Brain microvascular endothelial cell (primary cell): Measurements from ENCODE around the gene CDS2.
"Not testable (repeated sequence)": the region's sequence is repeated elsewhere in the genome, so short reads cannot be mapped to it uniquely, and the experiment has no call there.

Experiments used
- DNase-seq: peaks from one replicate; pipeline ENCODE4 v3.0.0-alpha.2; 2020
- H3K27ac ChIP-seq: fragments of 250-450 bp; sonication (Bioruptor Pico); 2 replicates; pipeline ENCODE4 v1.5.1; 2020; ENCODE audit warnings: mild to moderate bottlenecking, moderate library complexity
- H3K27me3 ChIP-seq: fragments of 250-450 bp; sonication (Bioruptor Pico); replicated peaks from 2 replicates; pipeline ENCODE4 v1.5.1; 2020; ENCODE audit warnings: mild to moderate bottlenecking
- H3K36me3 ChIP-seq: fragments of 250-450 bp; sonication (Bioruptor Pico); replicated peaks from 2 replicates; pipeline ENCODE4 v1.5.1; 2020; ENCODE audit warnings: mild to moderate bottlenecking
- H3K4me3 ChIP-seq: 2 replicates; pipeline ENCODE4 v1.5.1; 2011; ENCODE audit warnings: low read depth, mild to moderate bottlenecking, control low read depth, low read length, moderate library complexity
- in situ Hi-C: cut with HindIII; loops from 2 replicates; pipeline ENCODE4 v1.10.0; 2017; ENCODE audit warnings: low sequenced_read_pairs, low pct_ligation_motif_present
- TF ChIP-seq, protein P1 (sequence below): IDR thresholded peaks from 2 replicates; pipeline ENCODE4 v1.5.1; 2011; ENCODE audit warnings: low read depth, mild to moderate bottlenecking, moderate library complexity, low read length, control low read depth, inconsistent platforms; ENCODE audit errors: missing control alignments

CDS2 gene

GRCh38 chr20:5096463-5096862, 30.3 kb upstream of the CDS2 start:
- in situ Hi-C loops: no loop called here
- Histone ChIP-seq H3K4me3 (no peak overlapping the region), H3K36me3 (peaks cover 21% of the 10 kb centered on the region), H3K27ac (no peak overlapping the region), H3K27me3 (no peaks in the 10 kb centered on the region)
- TF ChIP-seq, protein P1, sequence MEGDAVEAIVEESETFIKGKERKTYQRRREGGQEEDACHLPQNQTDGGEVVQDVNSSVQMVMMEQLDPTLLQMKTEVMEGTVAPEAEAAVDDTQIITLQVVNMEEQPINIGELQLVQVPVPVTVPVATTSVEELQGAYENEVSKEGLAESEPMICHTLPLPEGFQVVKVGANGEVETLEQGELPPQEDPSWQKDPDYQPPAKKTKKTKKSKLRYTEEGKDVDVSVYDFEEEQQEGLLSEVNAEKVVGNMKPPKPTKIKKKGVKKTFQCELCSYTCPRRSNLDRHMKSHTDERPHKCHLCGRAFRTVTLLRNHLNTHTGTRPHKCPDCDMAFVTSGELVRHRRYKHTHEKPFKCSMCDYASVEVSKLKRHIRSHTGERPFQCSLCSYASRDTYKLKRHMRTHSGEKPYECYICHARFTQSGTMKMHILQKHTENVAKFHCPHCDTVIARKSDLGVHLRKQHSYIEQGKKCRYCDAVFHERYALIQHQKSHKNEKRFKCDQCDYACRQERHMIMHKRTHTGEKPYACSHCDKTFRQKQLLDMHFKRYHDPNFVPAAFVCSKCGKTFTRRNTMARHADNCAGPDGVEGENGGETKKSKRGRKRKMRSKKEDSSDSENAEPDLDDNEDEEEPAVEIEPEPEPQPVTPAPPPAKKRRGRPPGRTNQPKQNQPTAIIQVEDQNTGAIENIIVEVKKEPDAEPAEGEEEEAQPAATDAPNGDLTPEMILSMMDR: no peak
- no peak for DNase-seq

- in situ Hi-C loops, H3K27me3 ChIP-seq, H3K4me3 ChIP-seq, H3K27ac ChIP-seq, DNase-seq: not testable (repeated sequence)
- peaks cover 30% of the 10 kb centered on the region for H3K36me3 ChIP-seq
Measured at GRCh38 chr20:5099009-5099408, 27.8 kb upstream of the CDS2 start.

DNA sequence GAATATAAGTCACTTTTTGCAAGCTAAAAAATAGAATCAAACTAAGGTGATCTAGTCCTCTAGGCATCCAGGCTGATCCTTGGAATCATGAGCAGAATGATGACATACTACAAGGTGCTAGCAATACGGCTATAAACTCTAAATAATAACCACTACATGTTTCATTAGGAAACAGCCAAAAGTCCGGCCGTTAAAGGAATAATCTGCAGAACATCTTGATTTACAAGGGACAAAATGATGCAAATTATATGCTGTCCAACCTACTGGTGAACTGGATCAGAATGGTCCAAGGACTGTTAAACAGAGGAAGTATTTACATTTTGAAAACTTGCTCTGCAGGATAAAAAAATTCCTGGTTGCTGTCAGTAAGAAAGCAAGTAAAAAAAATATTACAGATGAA, 26.9 kb upstream of the CDS2 start:
- DNase-seq, H3K4me3 ChIP-seq, H3K27ac ChIP-seq, H3K27me3 ChIP-seq, in situ Hi-C loops: not testable (repeated sequence)
- H3K36me3 ChIP-seq: peaks cover 39% of the 10 kb centered on the region

- peak; percentile 64 for DNase-seq
- in situ Hi-C loops: no loop called here
- no peak overlapping the region for H3K4me3 ChIP-seq
- H3K27me3 ChIP-seq: no peaks in the 10 kb centered on the region
- peaks cover 47% of the 10 kb centered on the region for H3K36me3 ChIP-seq
- no peak overlapping the region for H3K27ac ChIP-seq
- TF ChIP-seq, protein P1: peak; percentile 87
Measured at GRCh38 chr20:5100684-5101347, 26.0 kb upstream of the CDS2 start.

DNA sequence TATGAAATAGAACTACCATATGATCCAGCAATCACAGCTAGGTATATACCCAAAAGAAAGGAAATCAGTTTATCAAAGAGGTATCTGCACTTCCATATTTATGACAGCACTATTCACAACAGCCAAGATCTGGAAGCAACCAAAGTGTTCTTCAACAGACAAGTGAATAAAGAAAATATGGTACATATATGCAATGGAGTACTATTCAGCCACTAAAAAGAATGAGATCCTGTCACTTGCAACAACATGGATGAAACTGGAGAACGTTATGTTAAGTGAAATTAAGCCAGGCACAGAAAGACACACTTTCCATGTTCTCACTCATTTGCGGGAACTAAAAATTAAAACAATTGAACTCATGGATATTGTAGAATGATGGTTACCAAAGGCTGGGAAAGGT, 22.3 kb upstream of the CDS2 start:
- TF ChIP-seq, protein P1: no peak
- Histone ChIP-seq H3K4me3 (no peak overlapping the region), H3K27ac (no peak overlapping the region), H3K36me3 (peaks cover 60% of the 10 kb centered on the region), H3K27me3 (no peaks in the 10 kb centered on the region)
- in situ Hi-C loops: no loop called here
- DNase-seq: no peak

GRCh38 chr20:5109276-5109675, 17.5 kb upstream of the CDS2 start:
- peaks cover 41% of the 10 kb centered on the region for H3K36me3 ChIP-seq

DNA sequence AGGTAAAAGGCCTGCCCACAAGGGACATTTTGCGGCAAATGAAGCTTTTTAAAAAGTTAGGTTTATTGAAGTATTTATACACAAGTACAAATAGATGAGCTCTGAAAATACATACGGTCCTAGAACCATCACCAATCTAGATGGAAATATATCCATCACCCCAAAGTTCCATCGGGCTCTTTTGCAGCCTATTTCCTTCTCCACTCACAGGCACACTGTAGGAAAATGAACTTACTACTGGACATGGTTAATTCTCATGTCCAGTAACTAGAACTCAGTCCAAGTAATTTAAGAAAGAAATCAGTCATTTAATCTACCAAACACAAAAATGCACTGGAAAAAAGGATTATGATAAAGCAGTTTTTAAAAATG, 13.2 kb upstream of the CDS2 start:
- in situ Hi-C loops: no loop called here
- no peaks in the 10 kb centered on the region for H3K27me3 ChIP-seq
- H3K36me3 ChIP-seq: peaks cover 34% of the 10 kb centered on the region
- H3K27ac ChIP-seq: peak overlapping the region; percentile 77
- TF ChIP-seq, protein P1: no peak
- no peak for DNase-seq
- peak overlapping the region; percentile 99 for H3K4me3 ChIP-seq

More at GRCh38 chr20:5109276-5109675, 17.5 kb upstream of the CDS2 start:
- H3K27ac ChIP-seq: no peak overlapping the region
- no peaks in the 10 kb centered on the region for H3K27me3 ChIP-seq
- no peak overlapping the region for H3K4me3 ChIP-seq
- no peak for DNase-seq
- in situ Hi-C loops: no loop called here
- TF ChIP-seq, protein P1: no peak
